GM12878 (cell line): ENCODE results near the gene DTNBP1. TPM values are rescaled to one million over a fixed set of nuclear protein-coding genes. Genes with fewer than 3 reads are reported as not detected.
A peak's percentile ranks its signal among the peaks of the same experiment; 100 is the strongest.

ENCODE experiments used
- ATAC-seq: fragments of 200-7000 bp; cut with Tn5 transposase; 3 replicates; pipeline ENCODE4 v1.9.1; 2020; ENCODE audit warnings: mild to moderate bottlenecking, moderate library complexity
- BruUV-seq: library from RNA; stranded (reverse); fragments of 400-500 nt; replicated peaks from 2 replicates; lab custom pipeline; 2021; lab: Mats Ljungman, UMichigan
- CTCF ChIA-PET: fragments of 300-600 bp; sonication (Branson Sonifier 250); formaldehyde crosslinking; extraction: SDS; loops from one replicate; lab custom pipeline; 2021; ENCODE audit warnings: inconsistent platforms; lab: Yijun Ruan, JAX
- POLR2A ChIA-PET: fragments of 350-600 bp; formaldehyde crosslinking; extraction: SDS; loops from one replicate; lab custom pipeline; 2021; ENCODE audit warnings: inconsistent platforms; lab: Charles Lee
- RAD21 ChIA-PET: fragments of 300-600 bp; sonication (Branson Sonifier 250); formaldehyde crosslinking; loops from one replicate; lab custom pipeline; 2023; ENCODE audit warnings: antibody characterized with exemption; ENCODE audit not compliant: unreplicated experiment; lab: Charles Lee
- SMC1A ChIA-PET: fragments of 300-600 bp; sonication (Branson Sonifier 250); formaldehyde crosslinking; loops from one replicate; lab custom pipeline; 2023; ENCODE audit not compliant: unreplicated experiment, uncharacterized antibody; lab: Charles Lee
- DNase-seq: peaks from one replicate; pipeline ENCODE4 v3.0.0-alpha.2; 2011; ENCODE audit warnings: low read depth, low spot score
- FAIRE-seq: peaks from 3 replicates; lab custom pipeline; 2011; peaks lifted over from hg19 to GRCh38; lab: Jason Lieb, UNC
- H2AFZ ChIP-seq: 2 replicates; pipeline ENCODE4 v1.6.0; 2011; ENCODE audit warnings: low read depth, low read length, control low read depth; ENCODE audit not compliant: control insufficient read depth
- H3K27ac ChIP-seq: 2 replicates; pipeline ENCODE4 v1.5.1; 2011; ENCODE audit warnings: control low read depth; ENCODE audit not compliant: control insufficient read depth, insufficient read depth
- H3K27me3 ChIP-seq, 2 experiments: replicated peaks in 1 of 2; 2 replicates each; pipeline versions ENCODE4 v1.6.0 to v1.6.1; 2011; ENCODE audit warnings: low read length in 1 of 2; ENCODE audit not compliant: control insufficient read depth in 2 of 2, insufficient read depth in 2 of 2
- H3K36me3 ChIP-seq, 2 experiments: 2 replicates each; pipeline ENCODE4 v1.5.1; 2011; ENCODE audit warnings: low read length in 1 of 2; ENCODE audit not compliant: control insufficient read depth in 2 of 2, insufficient read depth in 2 of 2
- H3K4me1 ChIP-seq: 2 replicates; pipeline ENCODE4 v1.6.1; 2011; ENCODE audit warnings: mild to moderate bottlenecking, low read length, moderate library complexity, mixed read lengths; ENCODE audit not compliant: control insufficient read depth, insufficient read depth
- H3K4me2 ChIP-seq: 2 replicates; pipeline ENCODE4 v1.6.0; 2011; ENCODE audit warnings: control low read depth; ENCODE audit not compliant: control insufficient read depth, insufficient read depth
- H3K4me3 ChIP-seq: fragments of 200-600 bp; sonication (generic); 2 replicates; pipeline ENCODE4 v1.5.1; 2016
- H3K79me2 ChIP-seq: 2 replicates; pipeline ENCODE4 v1.6.0; 2011; ENCODE audit warnings: low read length; ENCODE audit not compliant: control insufficient read depth, insufficient read depth
- H3K9ac ChIP-seq: 2 replicates; pipeline ENCODE4 v1.8.0; 2011; ENCODE audit warnings: low read length, control low read depth, mixed read lengths; ENCODE audit not compliant: control insufficient read depth, insufficient read depth
- H3K9me3 ChIP-seq: replicated peaks from 3 replicates; pipeline ENCODE4 v1.5.1; 2011; ENCODE audit warnings: mild to moderate bottlenecking, low read length; ENCODE audit not compliant: control insufficient read depth, insufficient read depth
- H4K20me1 ChIP-seq: 2 replicates; pipeline ENCODE4 v1.6.0; 2011; ENCODE audit not compliant: control insufficient read depth, insufficient read depth
- CBFB ChIP-seq: IDR thresholded peaks from 2 replicates; pipeline ENCODE4 v1.6.1; 2016; ENCODE audit warnings: antibody characterized with exemption, low read depth
- KDM1A ChIP-seq: fragments of 200-600 bp; sonication (generic); IDR thresholded peaks from 2 replicates; pipeline ENCODE4 v1.6.1; 2016; ENCODE audit warnings: borderline replicate concordance
- NFYB ChIP-seq: IDR thresholded peaks from 2 replicates; pipeline ENCODE4 v1.6.1; 2011; ENCODE audit warnings: low read depth, mild to moderate bottlenecking, low read length, improper control_type of control experiment, moderate library complexity; ENCODE audit not compliant: insufficient read depth
- PAX8 ChIP-seq: fragments of 450-650 bp; IDR thresholded peaks from 2 replicates; pipeline ENCODE4 v1.6.1; 2017; ENCODE audit warnings: mild to moderate bottlenecking, moderate library complexity
- SIX5 ChIP-seq: IDR thresholded peaks from 2 replicates; pipeline ENCODE4 v1.6.1; 2011; ENCODE audit warnings: mild to moderate bottlenecking, low read depth, low read length, moderate library complexity; ENCODE audit not compliant: severe bottlenecking
- ZSCAN29 ChIP-seq: fragments of 450-650 bp; IDR thresholded peaks from 2 replicates; pipeline ENCODE4 v1.6.1; 2017; ENCODE audit warnings: mild to moderate bottlenecking, moderate library complexity
- WGBS: methylation state at CpG from one replicate; pipeline ENCODE4 v1.1.6; 2016; ENCODE audit warnings: low lambda C conversion rate; ENCODE audit not compliant: insufficient replicate concordance, insufficient coverage; ENCODE audit errors: missing lambda C conversion rate; 5-methylcytosine and 5-hydroxymethylcytosine counted together
- in situ Hi-C: fragments of 300-500 bp; cut with MboI; formaldehyde crosslinking; loops from 9 replicates; pipeline ENCODE4 v1.14.3; 2018; ENCODE audit warnings: mixed read lengths
- intact Hi-C: fragments of 100-400 bp; cut with micrococcal nuclease; formaldehyde crosslinking; loops from one replicate; pipeline ENCODE4 v1.14.2; 2022; ENCODE audit not compliant: unreplicated experiment
- polyA plus RNA-seq, 11 experiments: library from polyadenylated mRNA; depleted of rRNA in 4 of 11; unstranded in 6 of 11; stranded (reverse) in 5 of 11; fragments of >200 nt; fragmentation: Nextera tagmentation in 4 of 11; fragmentation: Illumina TruSeq in 1 of 11; extraction: Ambion mirVana in 4 of 11; extraction: Trizol in 1 of 11; gene quantifications; 1 replicate in 1 of 11; 2 replicates in 10 of 11; pipeline versions ENCODE4 v1.2.1 to v1.2.3, GENCODE V29; 2011 to 2016; ENCODE audit warnings: inconsistent platforms in 2 of 11, missing spikeins in 2 of 11, low read depth in 1 of 11
- total RNA-seq, 4 experiments: library from RNA; depleted of rRNA in 3 of 4; stranded (reverse); fragments of >200 nt in 3 of 4; fragmentation: Illumina TruSeq in 1 of 4; extraction: Trizol in 1 of 4; gene quantifications; 2 replicates each; pipeline versions ENCODE4 v1.2.1 to v1.2.3, GENCODE V29; 2013 to 2021
- TF ChIP-seq, protein P1 (sequence below): fragments of 150-350 bp; IDR thresholded peaks from 2 replicates; pipeline ENCODE4 v1.6.1; 2014; ENCODE audit warnings: mild to moderate bottlenecking, low read depth, low read length

The DTNBP1 gene
- total and polyA plus RNA-seq, 10 of the 15 experiments (the other 5 are each of a cell fraction or from before 2014, with no cell fraction given) = 7.1 to 40.3 (median 20.1) TPM

DNA sequence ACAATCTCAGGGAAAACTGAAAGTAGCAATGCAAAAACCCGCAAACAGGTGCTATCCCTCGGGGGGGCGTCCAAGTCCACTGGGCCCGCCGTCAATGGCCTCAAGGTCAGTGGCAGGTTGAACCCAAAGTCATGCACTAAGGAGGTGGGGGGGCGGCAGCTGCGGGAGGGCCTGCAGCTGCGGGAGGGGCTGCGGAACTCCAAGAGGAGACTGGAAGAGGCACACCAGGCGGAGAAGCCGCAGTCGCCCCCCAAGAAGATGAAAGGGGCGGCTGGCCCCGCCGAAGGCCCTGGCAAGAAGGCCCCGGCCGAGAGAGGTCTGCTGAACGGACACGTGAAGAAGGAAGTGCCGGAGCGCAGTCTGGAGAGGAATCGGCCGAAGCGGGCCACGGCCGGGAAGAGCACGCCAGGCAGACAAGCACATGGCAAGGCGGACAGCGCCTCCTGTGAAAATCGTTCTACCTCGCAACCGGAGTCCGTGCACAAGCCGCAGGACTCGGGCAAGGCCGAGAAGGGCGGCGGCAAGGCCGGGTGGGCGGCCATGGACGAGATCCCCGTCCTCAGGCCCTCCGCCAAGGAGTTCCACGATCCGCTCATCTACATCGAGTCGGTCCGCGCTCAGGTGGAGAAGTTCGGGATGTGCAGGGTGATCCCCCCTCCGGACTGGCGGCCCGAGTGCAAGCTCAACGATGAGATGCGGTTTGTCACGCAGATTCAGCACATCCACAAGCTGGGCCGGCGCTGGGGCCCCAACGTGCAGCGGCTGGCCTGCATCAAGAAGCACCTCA, 166.3 kb downstream of the DTNBP1 start:
- Histone ChIP-seq H3K4me3 (no peak overlapping the region), H3K9me3 (no peaks in the 10 kb centered on the region), H3K4me2 (no peak overlapping the region), H3K4me1 (no peaks in the 10 kb centered on the region), H3K36me3 (peaks cover 26 to 42% of the 10 kb centered on the region in 2 experiments), H4K20me1 (no peaks in the 10 kb centered on the region), H3K27me3 (no peaks in the 10 kb centered on the region), H3K27ac (no peak overlapping the region), H3K79me2 (no peaks in the 10 kb centered on the region; the same call in 1 of the 2 replicates), H2AFZ (no peak overlapping the region), H3K9ac (no peak overlapping the region)
- FAIRE-seq = no peak
- SMC1A ChIA-PET = no interaction called here
- TF ChIP-seq, protein P1, sequence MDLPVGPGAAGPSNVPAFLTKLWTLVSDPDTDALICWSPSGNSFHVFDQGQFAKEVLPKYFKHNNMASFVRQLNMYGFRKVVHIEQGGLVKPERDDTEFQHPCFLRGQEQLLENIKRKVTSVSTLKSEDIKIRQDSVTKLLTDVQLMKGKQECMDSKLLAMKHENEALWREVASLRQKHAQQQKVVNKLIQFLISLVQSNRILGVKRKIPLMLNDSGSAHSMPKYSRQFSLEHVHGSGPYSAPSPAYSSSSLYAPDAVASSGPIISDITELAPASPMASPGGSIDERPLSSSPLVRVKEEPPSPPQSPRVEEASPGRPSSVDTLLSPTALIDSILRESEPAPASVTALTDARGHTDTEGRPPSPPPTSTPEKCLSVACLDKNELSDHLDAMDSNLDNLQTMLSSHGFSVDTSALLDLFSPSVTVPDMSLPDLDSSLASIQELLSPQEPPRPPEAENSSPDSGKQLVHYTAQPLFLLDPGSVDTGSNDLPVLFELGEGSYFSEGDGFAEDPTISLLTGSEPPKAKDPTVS = no peak
- TF ChIP-seq PAX8 (no peak), NFYB (no peak), KDM1A (no peak), CBFB (no peak), SIX5 (no peak), ZSCAN29 (no peak)
- CTCF ChIA-PET = interaction anchor here (0.9 kb wide), 1 partner anchor 127 kb away, joined by 3 read pairs; no protein-coding TSS in a partner anchor
- POLR2A ChIA-PET = no interaction called here
- no peak for ATAC-seq
- in situ Hi-C loops (loop anchor here (25.0 kb wide), 1 partner anchor 1284 kb away; no protein-coding TSS in a partner anchor), intact Hi-C loops (no loop called here)
- WGBS = 97% methylated on average over 50 of the region's 60 CpGs
- DNase-seq = no peak
- RAD21 ChIA-PET = no interaction called here
- BruUV-seq = TSS peak; percentile 7
